ENCODE results near the gene NR5A2. TPM values are rescaled to one million over a fixed set of nuclear protein-coding genes. Genes with fewer than 3 reads are reported as not detected.

Gene NR5A2
- total and polyA plus RNA-seq, 2 experiments from 2014 or later = 19.8 to 55.5 TPM

- Histone ChIP-seq H3K36me3 (replicated peaks; ENCODE audit: insufficient read depth, low read depth) (no peaks in the 10 kb centered on the region), H3K9me2 (replicated peaks; ENCODE audit: insufficient read depth) (no peaks in the 10 kb centered on the region), H4K20me1 (ENCODE audit: insufficient read depth, poor library complexity, severe bottlenecking) (no peaks in the 10 kb centered on the region), H3K4me2 (peak overlapping the region; percentile 42), H3K4me3 (no peak overlapping the region), H2AFZ (no peak overlapping the region), H3K4me1 (ENCODE audit: insufficient read depth) (peaks cover 9% of the 10 kb centered on the region), H3K27ac (no peak overlapping the region), H3K9me3 (ENCODE audit: low read depth) (no peaks in the 10 kb centered on the region), H3K79me2 (no peaks in the 10 kb centered on the region), H3K27me3 (no peaks in the 10 kb centered on the region)
- WGBS (ENCODE audit: low lambda C conversion rate, missing lambda C conversion rate) = 83% methylated on average over 4 of the region's 4 CpGs
- DNase-seq (ENCODE audit: low spot score) = no peak
- TF ChIP-seq CTCF (IDR thresholded peaks at IDR 0.05; ENCODE audit: poor library complexity) (no peak), EZH2 (IDR thresholded peaks at IDR 0.05; ENCODE audit: borderline replicate concordance) (no peak), EZH2phosphoT487 (IDR thresholded peaks at IDR 0.05; ENCODE audit: low read depth, severe bottlenecking, unreplicated experiment) (no peak)
These were observed 134.3 kb downstream of the NR5A2 start for GRCh38 chr1:200161801-200162200.

GRCh38 chr1:200162258-200162657 is 134.7 kb downstream of the NR5A2 start:
- DNase-seq (ENCODE audit: low spot score) = no peak
- Histone ChIP-seq H3K27ac (no peak overlapping the region), H3K9me3 (ENCODE audit: low read depth) (no peaks in the 10 kb centered on the region), H3K4me3 (no peak overlapping the region), H4K20me1 (ENCODE audit: insufficient read depth, poor library complexity, severe bottlenecking) (no peaks in the 10 kb centered on the region), H3K9me2 (replicated peaks; ENCODE audit: insufficient read depth) (no peaks in the 10 kb centered on the region), H3K4me1 (ENCODE audit: insufficient read depth) (peaks cover 9% of the 10 kb centered on the region), H3K27me3 (no peaks in the 10 kb centered on the region), H3K36me3 (replicated peaks; ENCODE audit: insufficient read depth, low read depth) (no peaks in the 10 kb centered on the region), H3K79me2 (no peaks in the 10 kb centered on the region), H2AFZ (no peak overlapping the region), H3K4me2 (peak overlapping the region; percentile 42)
- 82% methylated on average over 6 of the region's 6 CpGs for WGBS (ENCODE audit: low lambda C conversion rate, missing lambda C conversion rate)
- TF ChIP-seq EZH2 (IDR thresholded peaks at IDR 0.05; ENCODE audit: borderline replicate concordance) (no peak), CTCF (IDR thresholded peaks at IDR 0.05; ENCODE audit: poor library complexity) (no peak), EZH2phosphoT487 (IDR thresholded peaks at IDR 0.05; ENCODE audit: low read depth, severe bottlenecking, unreplicated experiment) (no peak)

GRCh38 chr1:200162877-200163276 is 135.4 kb downstream of the NR5A2 start:
- H3K79me2 ChIP-seq = no peaks in the 10 kb centered on the region
- H3K4me3 ChIP-seq = no peak overlapping the region
- no peaks in the 10 kb centered on the region for H3K9me2 ChIP-seq (replicated peaks; ENCODE audit: insufficient read depth)
- no peak for TF ChIP-seq EZH2 (IDR thresholded peaks at IDR 0.05; ENCODE audit: borderline replicate concordance)
- no peak for TF ChIP-seq CTCF (IDR thresholded peaks at IDR 0.05; ENCODE audit: poor library complexity)
- no peak for TF ChIP-seq EZH2phosphoT487 (IDR thresholded peaks at IDR 0.05; ENCODE audit: low read depth, severe bottlenecking, unreplicated experiment)
- no peaks in the 10 kb centered on the region for H3K36me3 ChIP-seq (replicated peaks; ENCODE audit: insufficient read depth, low read depth)
- no peak for DNase-seq (ENCODE audit: low spot score)
- H3K4me2 ChIP-seq = no peak overlapping the region
- H3K4me1 ChIP-seq (ENCODE audit: insufficient read depth) = peaks cover 9% of the 10 kb centered on the region
- H4K20me1 ChIP-seq (ENCODE audit: insufficient read depth, poor library complexity, severe bottlenecking) = no peaks in the 10 kb centered on the region
- no peaks in the 10 kb centered on the region for H3K27me3 ChIP-seq
- H3K27ac ChIP-seq = no peak overlapping the region
- no peaks in the 10 kb centered on the region for H3K9me3 ChIP-seq (ENCODE audit: low read depth)
- no peak overlapping the region for H2AFZ ChIP-seq

- Histone ChIP-seq H3K4me1 (ENCODE audit: insufficient read depth) (peaks cover 9% of the 10 kb centered on the region), H3K79me2 (no peaks in the 10 kb centered on the region), H2AFZ (no peak overlapping the region), H3K36me3 (replicated peaks; ENCODE audit: insufficient read depth, low read depth) (no peaks in the 10 kb centered on the region), H3K4me3 (no peak overlapping the region), H3K9me3 (ENCODE audit: low read depth) (no peaks in the 10 kb centered on the region), H3K9me2 (replicated peaks; ENCODE audit: insufficient read depth) (no peaks in the 10 kb centered on the region), H4K20me1 (ENCODE audit: insufficient read depth, poor library complexity, severe bottlenecking) (no peaks in the 10 kb centered on the region), H3K27ac (no peak overlapping the region), H3K4me2 (no peak overlapping the region), H3K27me3 (no peaks in the 10 kb centered on the region)
- 97% methylated on average over 3 of the region's 3 CpGs for WGBS (ENCODE audit: low lambda C conversion rate, missing lambda C conversion rate)
- TF ChIP-seq EZH2 (IDR thresholded peaks at IDR 0.05; ENCODE audit: borderline replicate concordance) (no peak), EZH2phosphoT487 (IDR thresholded peaks at IDR 0.05; ENCODE audit: low read depth, severe bottlenecking, unreplicated experiment) (no peak), CTCF (IDR thresholded peaks at IDR 0.05; ENCODE audit: poor library complexity) (no peak)
- no peak for DNase-seq (ENCODE audit: low spot score)
These were observed 136.4 kb downstream of the NR5A2 start for GRCh38 chr1:200163911-200164310.

All from hepatocyte (in vitro differentiated cells).